Gastrocnemius medialis (tissue), 4 donors: ENCODE measurements around the gene CRIP3. TPM values are rescaled to one million over a fixed set of nuclear protein-coding genes. Genes with fewer than 3 reads are reported as not detected.

Source experiments
- ATAC-seq, 2 donors: fragments of 150-250 bp; one replicate each; pipeline ENCODE4 v1.9.1; 2016
- DNase-seq, 2 donors: peaks; one replicate each; pipeline ENCODE4 v3.0.0-alpha.2; 2019
- H3K27ac ChIP-seq, 4 donors: fragments of 200-600 bp; sonication (generic); 1 replicate in 1 of 4; 2 replicates in 3 of 4; pipeline ENCODE4 v1.5.1; 2016 to 2018; ENCODE audit warnings: mild to moderate bottlenecking in 2 of 4, moderate library complexity in 1 of 4
- H3K27me3 ChIP-seq, 3 donors: fragments of 200-600 bp; sonication (generic) in 2 of 3; 1 replicate in 1 of 3; 2 replicates in 2 of 3; pipeline versions ENCODE4 v1.5.1 to v1.6.0; 2016 to 2019; ENCODE audit warnings: mild to moderate bottlenecking in 1 of 3, moderate library complexity in 1 of 3
- H3K36me3 ChIP-seq, 2 donors: fragments of 200-600 bp; sonication (generic) in 1 of 2; one replicate each; pipeline ENCODE4 v1.5.1; 2017 to 2018
- H3K4me1 ChIP-seq, 2 donors: fragments of 200-600 bp; sonication (generic) in 1 of 2; one replicate each; pipeline ENCODE4 v1.5.1; 2016 to 2017; ENCODE audit warnings: mild to moderate bottlenecking in 2 of 2
- H3K4me3 ChIP-seq, 4 donors: fragments of 200-600 bp; sonication (generic) in 3 of 4; 1 replicate in 1 of 4; 2 replicates in 3 of 4; pipeline ENCODE4 v1.5.1; 2016 to 2019; ENCODE audit warnings: mild to moderate bottlenecking in 2 of 4
- H3K9me3 ChIP-seq, 3 donors: fragments of 200-600 bp; sonication (generic) in 2 of 3; 1 replicate in 1 of 3; 2 replicates in 2 of 3; pipeline ENCODE4 v1.5.1; 2016 to 2019
- CTCF ChIP-seq, 5 experiments: fragments of 450-650 bp in 3 of 5; fragments of 200-600 bp in 2 of 5; sonication (generic) in 2 of 5; IDR thresholded peaks in 4 of 5; conservative IDR thresholded peaks in 1 of 5; 1 replicate in 4 of 5; 2 replicates in 1 of 5; pipeline ENCODE4 v1.5.1; 2016 to 2019; ENCODE audit warnings: antibody characterized with exemption in 5 of 5, mild to moderate bottlenecking in 3 of 5, moderate library complexity in 3 of 5
- POLR2A ChIP-seq, 2 donors: fragments of 450-650 bp; IDR thresholded peaks; one replicate each; pipeline ENCODE4 v1.6.1; 2017; ENCODE audit warnings: antibody characterized with exemption in 2 of 2, mild to moderate bottlenecking in 2 of 2, moderate library complexity in 2 of 2
- in situ Hi-C, 4 donors: fragments of 200-750 bp; cut with MboI; loops; one replicate each; pipeline versions ENCODE4 v1.15.0 to v1.8.0; 2017; ENCODE audit warnings: low sequenced_read_pairs in 4 of 4
- intact Hi-C: fragments of 100-400 bp; cut with DNase I; formaldehyde crosslinking; loops from one replicate; pipeline ENCODE4 v1.15.1; 2023; ENCODE audit warnings: low total_unique reads
- total RNA-seq, 4 donors: library from RNA; depleted of rRNA; stranded (reverse); fragments of >200 nt; gene quantifications; one replicate each; pipeline versions ENCODE4 v1.1.0 to v1.2.3, GENCODE V29; 2016

The CRIP3 gene
- total RNA-seq, 4 donors from 2014 or later: 0.68 TPM; not detected in 3

GRCh38 chr6:43290339-43290904, 18.2 kb downstream of the CRIP3 start:
- in situ Hi-C loops: no loop called here
- intact Hi-C loops: no loop called here
- TF ChIP-seq CTCF (IDR thresholded peaks at IDR 0.05 in 4 of 5, conservative IDR thresholded peaks at IDR 0.05 in 1 of 5) (no peak), POLR2A (IDR thresholded peaks at IDR 0.05) (no peak)

GRCh38 chr6:43287717-43288679, 20.6 kb downstream of the CRIP3 start:
- Histone ChIP-seq H3K4me1 (no peaks in the 10 kb centered on the region), H3K4me3 (no peak overlapping the region), H3K9me3 (no peaks in the 10 kb centered on the region), H3K27me3 (peaks cover 0 to 10% (median 5%) of the 10 kb centered on the region in 3 donors), H3K27ac (no peak overlapping the region), H3K36me3 (no peaks in the 10 kb centered on the region)
- no peak for TF ChIP-seq CTCF (IDR thresholded peaks at IDR 0.05 in 4 of 5, conservative IDR thresholded peaks at IDR 0.05 in 1 of 5)
- no peak for TF ChIP-seq POLR2A (IDR thresholded peaks at IDR 0.05)
- in situ Hi-C loops (no loop called here), intact Hi-C loops (no loop called here)
- ATAC-seq (no peak), DNase-seq (no peak)

More at GRCh38 chr6:43290339-43290904, 18.2 kb downstream of the CRIP3 start:
- Histone ChIP-seq H3K27me3 (peaks cover 0 to 3% (median 0%) of the 10 kb centered on the region in 3 donors), H3K9me3 (no peaks in the 10 kb centered on the region), H3K27ac (no peak overlapping the region), H3K4me1 (no peaks in the 10 kb centered on the region), H3K36me3 (no peaks in the 10 kb centered on the region), H3K4me3 (no peak overlapping the region)
- DNase-seq: no peak
- no peak for ATAC-seq

GRCh38 chr6:43286980-43287716, 21.5 kb downstream of the CRIP3 start:
- Histone ChIP-seq H3K36me3 (no peaks in the 10 kb centered on the region), H3K9me3 (no peaks in the 10 kb centered on the region), H3K27me3 (peaks cover 0 to 13% (median 5%) of the 10 kb centered on the region in 3 donors), H3K4me3 (no peak overlapping the region), H3K27ac (no peak overlapping the region), H3K4me1 (no peaks in the 10 kb centered on the region)
- in situ Hi-C loops: no loop called here
- TF ChIP-seq CTCF (IDR thresholded peaks at IDR 0.05 in 4 of 5, conservative IDR thresholded peaks at IDR 0.05 in 1 of 5): no peak
- no peak for TF ChIP-seq POLR2A (IDR thresholded peaks at IDR 0.05)
- no peak for DNase-seq
- ATAC-seq: no peak
- intact Hi-C loops: no loop called here

- no peak for DNase-seq
- TF ChIP-seq CTCF (IDR thresholded peaks at IDR 0.05 in 4 of 5, conservative IDR thresholded peaks at IDR 0.05 in 1 of 5): no peak
- TF ChIP-seq POLR2A (IDR thresholded peaks at IDR 0.05): no peak
Observed at GRCh38 chr6:43286456-43286979, 22.1 kb downstream of the CRIP3 start.

More at GRCh38 chr6:43286456-43286979, 22.1 kb downstream of the CRIP3 start:
- no peak overlapping the region for H3K27ac ChIP-seq
- H3K27me3 ChIP-seq: peaks cover 0 to 13% (median 5%) of the 10 kb centered on the region in 3 donors
- in situ Hi-C loops (no loop called here), intact Hi-C loops (no loop called here)
- no peaks in the 10 kb centered on the region for H3K4me1 ChIP-seq
- no peaks in the 10 kb centered on the region for H3K9me3 ChIP-seq
- H3K4me3 ChIP-seq: no peak overlapping the region
- ATAC-seq: no peak
- no peaks in the 10 kb centered on the region for H3K36me3 ChIP-seq
